SK-N-SH treated with all-trans-retinoic acid at 6 μM for 48 hours (cell line): Measurements from ENCODE around the gene SLC30A3.

Source experiments
- ATAC-seq: fragments of 200-7000 bp; cut with Tn5 transposase; 3 replicates; pipeline ENCODE4 v1.9.1; 2020; ENCODE audit warnings: mild to moderate bottlenecking, moderate library complexity
- ARNTL ChIP-seq: fragments of 450-650 bp; formaldehyde crosslinking; IDR thresholded peaks from 2 replicates; pipeline ENCODE4 v1.5.0; 2020; ENCODE audit warnings: low read depth, mild to moderate bottlenecking, moderate library complexity, borderline replicate concordance
- CSDC2 ChIP-seq: fragments of 250-450 bp; sonication (Bioruptor Pico); IDR thresholded peaks from 2 replicates; pipeline ENCODE4 v1.5.0; 2020; ENCODE audit warnings: mild to moderate bottlenecking, moderate library complexity
- ESRRG ChIP-seq: fragments of 250-450 bp; sonication (Bioruptor Pico); IDR thresholded peaks from 2 replicates; pipeline ENCODE4 v1.6.1; 2021; ENCODE audit warnings: mild to moderate bottlenecking
- GLIS3 ChIP-seq: fragments of 250-450 bp; sonication (Bioruptor Pico); IDR thresholded peaks from 2 replicates; pipeline ENCODE4 v1.5.0; 2020; ENCODE audit warnings: mild to moderate bottlenecking, moderate library complexity
- PPARA ChIP-seq: fragments of 250-450 bp; sonication (Bioruptor Pico); IDR thresholded peaks from 2 replicates; pipeline ENCODE4 v1.5.0; 2020; ENCODE audit warnings: mild to moderate bottlenecking, borderline replicate concordance
- RARB ChIP-seq: fragments of 250-450 bp; sonication (Bioruptor Pico); IDR thresholded peaks from 2 replicates; pipeline ENCODE4 v1.8.0; 2021; ENCODE audit warnings: mild to moderate bottlenecking, moderate library complexity
- SNAI2 ChIP-seq: fragments of 250-450 bp; sonication (Bioruptor Pico); IDR thresholded peaks from 2 replicates; pipeline ENCODE4 v1.5.0; 2020; ENCODE audit warnings: mild to moderate bottlenecking, moderate library complexity
- TCF4 ChIP-seq: fragments of 250-450 bp; sonication (Bioruptor Pico); IDR thresholded peaks from 2 replicates; pipeline ENCODE4 v1.8.0; 2021; ENCODE audit warnings: mild to moderate bottlenecking, moderate library complexity, borderline replicate concordance
- ZC3H10 ChIP-seq: fragments of 250-450 bp; sonication (Bioruptor Pico); IDR thresholded peaks from 2 replicates; pipeline ENCODE4 v1.5.1; 2021; ENCODE audit warnings: mild to moderate bottlenecking, moderate library complexity
- ZFP3 ChIP-seq: fragments of 250-450 bp; sonication (Bioruptor Pico); IDR thresholded peaks from 2 replicates; pipeline ENCODE4 v1.5.0; 2020; ENCODE audit warnings: mild to moderate bottlenecking, moderate library complexity
- ZFP30 ChIP-seq: fragments of 450-650 bp; formaldehyde crosslinking; IDR thresholded peaks from 2 replicates; pipeline ENCODE4 v1.5.0; 2022; ENCODE audit warnings: mild to moderate bottlenecking, moderate library complexity
- ZNF565 ChIP-seq: fragments of 450-650 bp; formaldehyde crosslinking; conservative IDR thresholded peaks from 2 replicates; pipeline ENCODE4 v1.5.0; 2020; ENCODE audit warnings: low read depth, mild to moderate bottlenecking, moderate library complexity
- ZNF70 ChIP-seq: fragments of 450-650 bp; formaldehyde crosslinking; IDR thresholded peaks from 2 replicates; pipeline ENCODE4 v1.5.0; 2020; ENCODE audit warnings: mild to moderate bottlenecking, moderate library complexity
- ZNF8 ChIP-seq: fragments of 450-650 bp; formaldehyde crosslinking; IDR thresholded peaks from 2 replicates; pipeline ENCODE4 v1.5.0; 2020; ENCODE audit warnings: mild to moderate bottlenecking, moderate library complexity
- TF ChIP-seq, protein P1 (sequence below): fragments of 250-450 bp; sonication (Bioruptor Pico); IDR thresholded peaks from 2 replicates; pipeline ENCODE4 v1.5.1; 2021; ENCODE audit warnings: mild to moderate bottlenecking, moderate library complexity
- TF ChIP-seq, protein P2 (sequence below): fragments of 250-450 bp; sonication (Bioruptor Pico); IDR thresholded peaks from 2 replicates; pipeline ENCODE4 v1.8.0; 2020; ENCODE audit warnings: mild to moderate bottlenecking, moderate library complexity, borderline replicate concordance
- TF ChIP-seq, protein P3 (sequence below): fragments of 250-450 bp; sonication (Bioruptor Pico); IDR thresholded peaks from 2 replicates; pipeline ENCODE4 v1.5.0; 2020; ENCODE audit warnings: mild to moderate bottlenecking, moderate library complexity
- TF ChIP-seq, protein P4 (sequence below): fragments of 250-450 bp; sonication (Bioruptor Pico); IDR thresholded peaks from 2 replicates; pipeline ENCODE4 v1.5.1; 2020; ENCODE audit warnings: low read depth, mild to moderate bottlenecking, moderate library complexity
- TF ChIP-seq, protein P5 (sequence below): fragments of 250-450 bp; sonication (Bioruptor Pico); IDR thresholded peaks from 2 replicates; pipeline ENCODE4 v1.8.0; 2021; ENCODE audit warnings: low read depth, mild to moderate bottlenecking, moderate library complexity, borderline replicate concordance

SLC30A3 gene

DNA sequence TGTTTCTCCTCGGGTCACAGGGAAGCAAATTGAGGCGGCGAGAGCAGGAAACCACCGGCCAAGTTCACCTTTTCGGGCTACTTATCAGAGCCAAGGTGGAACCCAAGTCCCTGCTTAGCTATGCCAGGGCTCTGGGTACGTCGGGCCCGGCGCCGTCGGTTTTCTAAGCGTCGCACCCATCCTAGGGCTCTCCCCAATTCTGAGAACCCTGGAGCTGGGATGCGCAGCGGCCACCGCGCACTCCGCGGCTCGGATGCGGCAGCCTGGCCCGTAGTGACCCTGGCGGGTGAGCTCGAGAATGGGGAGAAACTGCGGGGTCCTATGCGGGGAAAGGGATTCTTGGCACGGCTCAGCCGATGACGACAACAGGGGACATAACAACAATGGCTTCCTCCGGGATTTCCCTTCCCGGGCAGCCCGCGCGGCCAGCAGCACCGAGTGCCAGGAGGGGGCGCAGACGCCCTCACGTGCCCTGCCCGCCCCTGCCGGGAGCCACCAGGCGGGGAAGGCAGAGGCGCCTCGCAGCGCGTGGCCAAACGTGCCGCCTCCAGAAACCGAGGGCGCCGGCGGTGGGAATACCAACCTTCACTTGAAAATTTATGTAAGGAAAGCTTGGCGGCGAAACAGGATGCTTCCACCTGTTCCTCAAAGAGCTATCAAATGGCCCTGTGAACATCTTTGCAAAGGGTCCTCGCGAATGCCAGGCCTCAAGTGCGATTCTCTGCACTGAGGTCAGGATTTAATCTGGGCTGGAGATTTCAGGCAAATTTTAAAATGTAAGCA is 2.1 kb upstream of the SLC30A3 start:
- ATAC-seq = peak; percentile 84
- TF ChIP-seq CSDC2 (CRISPR knock-in tag) (no peak), ZFP3 (no peak), TCF4 (CRISPR knock-in tag) (no peak), SNAI2 (CRISPR knock-in tag) (peak; percentile 70; the same call in 1 of the 2 replicates), ZNF565 (CRISPR knock-in tag) (no peak), ZFP30 (no peak), ARNTL (peak; percentile 77; the same call in 1 of the 2 replicates), ZNF70 (CRISPR knock-in tag) (no peak), GLIS3 (CRISPR knock-in tag) (no peak), PPARA (no peak), ZNF8 (no peak), ESRRG (CRISPR knock-in tag) (no peak)
- TF ChIP-seq, protein P1, sequence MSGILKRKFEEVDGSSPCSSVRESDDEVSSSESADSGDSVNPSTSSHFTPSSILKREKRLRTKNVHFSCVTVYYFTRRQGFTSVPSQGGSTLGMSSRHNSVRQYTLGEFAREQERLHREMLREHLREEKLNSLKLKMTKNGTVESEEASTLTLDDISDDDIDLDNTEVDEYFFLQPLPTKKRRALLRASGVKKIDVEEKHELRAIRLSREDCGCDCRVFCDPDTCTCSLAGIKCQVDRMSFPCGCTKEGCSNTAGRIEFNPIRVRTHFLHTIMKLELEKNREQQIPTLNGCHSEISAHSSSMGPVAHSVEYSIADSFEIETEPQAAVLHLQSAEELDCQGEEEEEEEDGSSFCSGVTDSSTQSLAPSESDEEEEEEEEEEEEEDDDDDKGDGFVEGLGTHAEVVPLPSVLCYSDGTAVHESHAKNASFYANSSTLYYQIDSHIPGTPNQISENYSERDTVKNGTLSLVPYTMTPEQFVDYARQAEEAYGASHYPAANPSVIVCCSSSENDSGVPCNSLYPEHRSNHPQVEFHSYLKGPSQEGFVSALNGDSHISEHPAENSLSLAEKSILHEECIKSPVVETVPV (CRISPR knock-in tag) = no peak
- TF ChIP-seq, protein P2, sequence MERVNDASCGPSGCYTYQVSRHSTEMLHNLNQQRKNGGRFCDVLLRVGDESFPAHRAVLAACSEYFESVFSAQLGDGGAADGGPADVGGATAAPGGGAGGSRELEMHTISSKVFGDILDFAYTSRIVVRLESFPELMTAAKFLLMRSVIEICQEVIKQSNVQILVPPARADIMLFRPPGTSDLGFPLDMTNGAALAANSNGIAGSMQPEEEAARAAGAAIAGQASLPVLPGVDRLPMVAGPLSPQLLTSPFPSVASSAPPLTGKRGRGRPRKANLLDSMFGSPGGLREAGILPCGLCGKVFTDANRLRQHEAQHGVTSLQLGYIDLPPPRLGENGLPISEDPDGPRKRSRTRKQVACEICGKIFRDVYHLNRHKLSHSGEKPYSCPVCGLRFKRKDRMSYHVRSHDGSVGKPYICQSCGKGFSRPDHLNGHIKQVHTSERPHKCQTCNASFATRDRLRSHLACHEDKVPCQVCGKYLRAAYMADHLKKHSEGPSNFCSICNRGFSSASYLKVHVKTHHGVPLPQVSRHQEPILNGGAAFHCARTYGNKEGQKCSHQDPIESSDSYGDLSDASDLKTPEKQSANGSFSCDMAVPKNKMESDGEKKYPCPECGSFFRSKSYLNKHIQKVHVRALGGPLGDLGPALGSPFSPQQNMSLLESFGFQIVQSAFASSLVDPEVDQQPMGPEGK (CRISPR knock-in tag) = peak; percentile 68; the same call in 1 of the 2 replicates
- TF ChIP-seq, protein P3, sequence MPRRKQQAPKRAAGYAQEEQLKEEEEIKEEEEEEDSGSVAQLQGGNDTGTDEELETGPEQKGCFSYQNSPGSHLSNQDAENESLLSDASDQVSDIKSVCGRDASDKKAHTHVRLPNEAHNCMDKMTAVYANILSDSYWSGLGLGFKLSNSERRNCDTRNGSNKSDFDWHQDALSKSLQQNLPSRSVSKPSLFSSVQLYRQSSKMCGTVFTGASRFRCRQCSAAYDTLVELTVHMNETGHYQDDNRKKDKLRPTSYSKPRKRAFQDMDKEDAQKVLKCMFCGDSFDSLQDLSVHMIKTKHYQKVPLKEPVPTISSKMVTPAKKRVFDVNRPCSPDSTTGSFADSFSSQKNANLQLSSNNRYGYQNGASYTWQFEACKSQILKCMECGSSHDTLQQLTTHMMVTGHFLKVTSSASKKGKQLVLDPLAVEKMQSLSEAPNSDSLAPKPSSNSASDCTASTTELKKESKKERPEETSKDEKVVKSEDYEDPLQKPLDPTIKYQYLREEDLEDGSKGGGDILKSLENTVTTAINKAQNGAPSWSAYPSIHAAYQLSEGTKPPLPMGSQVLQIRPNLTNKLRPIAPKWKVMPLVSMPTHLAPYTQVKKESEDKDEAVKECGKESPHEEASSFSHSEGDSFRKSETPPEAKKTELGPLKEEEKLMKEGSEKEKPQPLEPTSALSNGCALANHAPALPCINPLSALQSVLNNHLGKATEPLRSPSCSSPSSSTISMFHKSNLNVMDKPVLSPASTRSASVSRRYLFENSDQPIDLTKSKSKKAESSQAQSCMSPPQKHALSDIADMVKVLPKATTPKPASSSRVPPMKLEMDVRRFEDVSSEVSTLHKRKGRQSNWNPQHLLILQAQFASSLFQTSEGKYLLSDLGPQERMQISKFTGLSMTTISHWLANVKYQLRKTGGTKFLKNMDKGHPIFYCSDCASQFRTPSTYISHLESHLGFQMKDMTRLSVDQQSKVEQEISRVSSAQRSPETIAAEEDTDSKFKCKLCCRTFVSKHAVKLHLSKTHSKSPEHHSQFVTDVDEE (CRISPR knock-in tag) = no peak

DNA sequence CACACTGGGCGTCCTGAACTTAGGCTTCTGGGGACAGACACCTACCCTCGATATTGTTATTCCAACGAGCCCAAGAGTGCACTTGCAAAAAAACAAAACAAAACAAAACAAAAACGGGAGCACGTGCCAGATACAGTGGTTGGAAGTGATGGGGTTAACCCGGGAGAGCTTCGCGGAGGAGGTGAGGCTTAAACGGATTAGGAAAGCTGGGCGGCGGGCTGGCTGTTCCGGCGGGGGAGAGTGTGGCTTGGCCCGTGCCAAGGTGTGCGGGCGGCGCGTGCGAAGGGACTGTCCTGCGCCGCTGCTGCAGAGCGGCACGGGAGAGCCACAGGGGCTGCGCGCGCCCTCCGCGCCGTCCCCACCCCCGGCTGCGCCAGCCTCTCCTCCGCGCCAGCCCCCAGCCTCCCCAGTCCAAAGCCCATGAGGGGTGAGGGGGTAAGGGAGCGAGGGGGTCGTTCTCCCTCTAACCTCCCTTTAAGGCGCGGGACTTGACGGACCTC is 1.5 kb upstream of the SLC30A3 start:
- peak; percentile 36 for ATAC-seq
- TF ChIP-seq ZC3H10 (CRISPR knock-in tag) (no peak), CSDC2 (CRISPR knock-in tag) (no peak), ZFP3 (no peak)
- TF ChIP-seq, protein P3 (CRISPR knock-in tag) = no peak

DNA sequence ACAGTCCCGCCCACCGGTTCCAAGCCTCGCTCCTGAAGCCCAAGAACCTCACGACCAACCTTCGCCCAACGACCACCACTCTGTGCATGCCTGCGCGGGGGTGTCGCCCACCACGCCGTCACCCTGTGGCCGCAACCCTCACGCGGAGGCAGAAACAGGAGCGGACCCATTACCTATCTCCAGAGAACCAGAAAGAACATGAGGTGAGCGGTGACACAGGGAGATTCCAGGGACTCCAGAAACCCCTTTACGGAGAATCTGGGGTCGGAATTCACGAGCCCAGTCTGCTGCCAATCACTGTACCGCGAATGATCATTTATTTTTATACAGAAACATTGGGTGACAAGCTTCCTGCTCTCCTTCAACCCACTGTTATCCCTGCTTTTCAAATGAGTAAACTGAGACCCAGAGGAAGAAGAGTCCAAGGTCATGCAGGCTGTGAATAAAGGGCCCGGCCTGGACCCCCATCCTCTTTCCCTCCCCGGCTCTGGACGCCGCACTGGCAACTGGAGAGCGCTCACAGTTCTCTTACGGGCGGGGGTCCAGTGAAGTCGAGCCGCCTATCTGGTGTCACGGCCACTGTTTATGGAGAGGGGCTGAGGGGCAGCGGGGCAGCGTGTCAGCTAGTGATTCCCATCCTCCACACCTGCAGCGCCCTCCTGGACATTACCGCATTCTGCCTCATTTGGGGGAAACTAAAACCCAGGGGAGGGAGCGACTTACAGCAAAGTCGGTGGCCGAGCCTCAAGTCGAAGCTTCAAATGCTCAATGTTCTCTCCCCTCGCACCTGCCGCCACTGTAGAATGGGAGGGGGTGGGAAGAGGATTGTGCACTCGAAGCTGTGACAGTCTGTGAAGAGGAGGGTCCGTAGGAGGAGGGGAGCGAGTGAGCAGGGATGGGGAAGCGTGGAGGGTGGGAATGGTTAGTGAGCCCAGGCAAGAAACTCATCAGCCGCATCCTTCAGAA is 723 bp upstream of the SLC30A3 start:
- no peak for TF ChIP-seq ZFP3
- no peak for ATAC-seq

DNA sequence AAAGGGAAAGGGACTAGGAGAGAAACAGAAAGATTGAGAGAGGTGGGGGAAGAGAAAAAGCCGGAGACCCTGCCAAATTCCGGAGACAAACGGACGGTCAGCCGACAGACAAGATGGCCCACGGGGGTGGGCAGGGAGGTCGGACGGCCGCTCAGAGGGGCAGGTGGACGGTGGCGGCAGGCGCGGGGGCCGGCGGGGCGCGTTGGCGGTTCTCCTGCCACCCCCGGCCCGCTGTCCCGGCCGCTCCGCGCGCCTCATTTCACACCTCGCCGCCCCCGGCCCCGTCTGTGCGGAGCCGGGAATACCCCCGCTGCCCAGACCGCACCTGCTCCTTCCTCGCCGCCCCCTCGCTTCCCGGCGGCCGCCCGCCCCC is 935 bp downstream of the SLC30A3 start:
- TF ChIP-seq ZNF8 = no peak
- TF ChIP-seq, protein P4, sequence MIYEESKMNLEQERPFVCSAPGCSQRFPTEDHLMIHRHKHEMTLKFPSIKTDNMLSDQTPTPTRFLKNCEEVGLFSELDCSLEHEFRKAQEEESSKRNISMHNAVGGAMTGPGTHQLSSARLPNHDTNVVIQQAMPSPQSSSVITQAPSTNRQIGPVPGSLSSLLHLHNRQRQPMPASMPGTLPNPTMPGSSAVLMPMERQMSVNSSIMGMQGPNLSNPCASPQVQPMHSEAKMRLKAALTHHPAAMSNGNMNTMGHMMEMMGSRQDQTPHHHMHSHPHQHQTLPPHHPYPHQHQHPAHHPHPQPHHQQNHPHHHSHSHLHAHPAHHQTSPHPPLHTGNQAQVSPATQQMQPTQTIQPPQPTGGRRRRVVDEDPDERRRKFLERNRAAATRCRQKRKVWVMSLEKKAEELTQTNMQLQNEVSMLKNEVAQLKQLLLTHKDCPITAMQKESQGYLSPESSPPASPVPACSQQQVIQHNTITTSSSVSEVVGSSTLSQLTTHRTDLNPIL = no peak
- no peak for TF ChIP-seq GLIS3 (CRISPR knock-in tag)
- TF ChIP-seq, protein P5, sequence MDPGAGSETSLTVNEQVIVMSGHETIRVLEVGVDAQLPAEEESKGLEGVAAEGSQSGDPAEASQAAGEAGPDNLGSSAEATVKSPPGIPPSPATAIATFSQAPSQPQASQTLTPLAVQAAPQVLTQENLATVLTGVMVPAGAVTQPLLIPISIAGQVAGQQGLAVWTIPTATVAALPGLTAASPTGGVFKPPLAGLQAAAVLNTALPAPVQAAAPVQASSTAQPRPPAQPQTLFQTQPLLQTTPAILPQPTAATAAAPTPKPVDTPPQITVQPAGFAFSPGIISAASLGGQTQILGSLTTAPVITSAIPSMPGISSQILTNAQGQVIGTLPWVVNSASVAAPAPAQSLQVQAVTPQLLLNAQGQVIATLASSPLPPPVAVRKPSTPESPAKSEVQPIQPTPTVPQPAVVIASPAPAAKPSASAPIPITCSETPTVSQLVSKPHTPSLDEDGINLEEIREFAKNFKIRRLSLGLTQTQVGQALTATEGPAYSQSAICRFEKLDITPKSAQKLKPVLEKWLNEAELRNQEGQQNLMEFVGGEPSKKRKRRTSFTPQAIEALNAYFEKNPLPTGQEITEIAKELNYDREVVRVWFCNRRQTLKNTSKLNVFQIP (CRISPR knock-in tag) = no peak
- no peak for TF ChIP-seq RARB (CRISPR knock-in tag)
- TF ChIP-seq, protein P2 (CRISPR knock-in tag) = no peak
- TF ChIP-seq ESRRG (CRISPR knock-in tag) = no peak
- no peak for TF ChIP-seq ZFP3
- TF ChIP-seq SNAI2 (CRISPR knock-in tag) = no peak
- no peak for TF ChIP-seq CSDC2 (CRISPR knock-in tag)
- no peak for ATAC-seq
